LoVo (cell line): ENCODE data around the gene RASGRP3.
"Not testable (repeated sequence)": the region's sequence is repeated elsewhere in the genome, so short reads cannot be mapped to it uniquely, and the experiment has no call there.

Experiments used
- DNase-seq: peaks from one replicate; pipeline ENCODE4 v3.0.0-alpha.2; 2016; ENCODE audit warnings: low spot score

The RASGRP3 gene

GRCh38 chr2:33476131-33476792, at the start of gene RASGRP3:
Gene RASGRP3, plus strand, starts transcription at chr2:33476649. Its CDS starts 38,488 bp downstream, at chr2:33515137.
- peak; percentile 53 for DNase-seq

DNA sequence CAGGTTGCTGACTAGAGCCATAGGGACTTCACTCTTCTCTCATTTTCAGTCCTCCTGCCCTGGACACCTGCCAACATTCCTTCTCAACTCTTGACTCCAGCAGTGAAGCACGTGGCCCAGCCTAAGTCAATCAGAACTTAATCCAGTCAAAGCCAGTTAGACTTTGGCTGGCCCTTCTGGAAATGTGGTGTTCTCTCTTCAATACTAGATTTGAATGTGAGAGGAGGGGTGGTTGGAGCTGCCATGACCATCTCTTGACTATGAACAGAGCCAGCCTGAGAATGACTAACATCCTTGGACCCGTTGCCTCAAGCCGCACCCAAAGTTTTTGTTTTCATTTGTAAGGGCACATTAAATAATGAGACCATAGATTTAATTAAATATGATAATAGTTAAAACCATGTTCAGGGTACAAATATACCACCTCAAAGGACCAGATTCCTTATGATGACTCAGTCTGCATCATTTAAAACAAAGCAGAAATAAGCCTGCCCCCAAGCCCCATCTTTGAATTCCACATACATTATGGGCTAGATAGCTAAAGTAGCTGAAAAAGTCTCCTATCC, 49.7 kb upstream of the RASGRP3 start:
- DNase-seq = peak; percentile 12

DNA sequence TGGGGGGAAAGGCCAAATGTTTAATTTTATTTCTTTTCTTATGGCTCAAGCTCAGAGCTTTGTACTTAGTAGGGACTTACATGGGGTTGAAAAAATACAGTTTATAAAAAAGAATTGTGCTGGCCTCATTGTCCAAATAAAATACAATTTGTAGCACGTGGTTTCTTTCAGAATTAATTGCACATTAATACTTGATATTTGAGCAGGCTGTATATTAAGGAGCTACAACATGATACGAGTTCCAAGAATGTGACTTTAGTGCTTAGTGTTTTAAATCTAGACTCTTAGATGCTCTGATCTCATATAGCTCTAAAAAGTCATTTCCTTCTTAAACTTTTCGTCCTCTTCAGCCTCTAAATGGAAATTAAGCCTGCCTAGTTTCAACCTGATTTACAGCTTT, 46.4 kb upstream of the RASGRP3 start:
- no peak for DNase-seq

GRCh38 chr2:33430856-33431255, 45.6 kb upstream of the RASGRP3 start:
- no peak for DNase-seq

DNA sequence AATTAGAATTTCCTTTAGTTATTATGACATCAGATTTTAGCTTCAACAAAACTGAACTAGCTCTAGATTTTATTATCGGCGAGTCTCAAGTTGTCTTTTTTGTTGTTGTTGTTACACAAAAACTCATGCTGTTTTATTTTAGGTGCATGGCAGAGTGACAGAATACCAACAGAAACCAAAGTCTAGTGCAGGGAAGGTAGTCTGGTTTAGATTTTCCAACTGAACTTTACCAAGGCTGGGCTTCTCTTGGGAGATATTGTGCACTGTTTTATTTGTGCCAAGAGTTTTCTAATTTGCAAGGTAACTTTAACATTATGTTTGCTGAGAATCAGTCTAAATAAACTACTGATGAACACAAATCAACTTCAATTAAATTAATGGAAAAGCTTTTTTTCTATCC, 43.6 kb upstream of the RASGRP3 start:
- DNase-seq = no peak

GRCh38 chr2:33433279-33434235, 42.9 kb upstream of the RASGRP3 start:
- no peak for DNase-seq

DNA sequence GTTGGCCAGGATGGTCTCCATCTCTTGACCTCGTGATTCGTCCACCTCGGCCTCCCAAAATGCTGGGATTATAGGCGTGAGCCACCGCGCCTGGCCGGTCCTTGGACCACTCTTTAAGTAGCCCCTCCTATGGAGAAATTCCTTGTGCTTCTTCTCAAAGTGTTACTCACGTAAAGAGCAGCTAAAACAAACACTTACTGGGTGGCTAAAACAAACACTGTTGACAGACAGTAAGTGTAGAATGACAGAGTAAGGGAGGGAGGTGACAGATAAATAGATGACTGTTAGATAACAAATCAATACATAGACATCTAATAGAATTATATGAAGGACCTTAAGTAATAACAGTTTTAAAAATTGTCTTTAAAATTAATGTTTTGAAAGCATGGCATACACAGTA, 40.9 kb upstream of the RASGRP3 start:
- no peak for DNase-seq

GRCh38 chr2:33436083-33436482, 40.4 kb upstream of the RASGRP3 start:
- no peak for DNase-seq

GRCh38 chr2:33437297-33437696, 39.2 kb upstream of the RASGRP3 start:
- DNase-seq = no peak

DNA sequence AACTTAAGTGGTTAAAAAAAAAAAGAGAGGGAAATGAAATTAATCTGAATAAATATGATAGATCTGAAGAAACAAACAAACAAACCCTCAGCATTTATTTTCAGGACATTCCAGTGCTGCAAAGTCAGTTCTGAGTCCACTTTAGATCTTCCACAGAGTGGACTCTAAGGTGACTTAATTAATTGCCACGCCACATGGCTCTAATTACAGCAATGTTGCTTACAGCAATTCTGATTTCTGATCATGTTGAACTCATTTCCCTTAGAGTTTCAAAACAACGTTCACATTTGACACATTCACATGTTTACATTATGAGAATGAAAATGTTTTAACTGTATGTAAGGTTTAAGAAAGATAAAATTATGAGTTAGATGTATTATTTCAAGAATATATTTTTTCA, 38.6 kb upstream of the RASGRP3 start:
- no peak for DNase-seq

DNA sequence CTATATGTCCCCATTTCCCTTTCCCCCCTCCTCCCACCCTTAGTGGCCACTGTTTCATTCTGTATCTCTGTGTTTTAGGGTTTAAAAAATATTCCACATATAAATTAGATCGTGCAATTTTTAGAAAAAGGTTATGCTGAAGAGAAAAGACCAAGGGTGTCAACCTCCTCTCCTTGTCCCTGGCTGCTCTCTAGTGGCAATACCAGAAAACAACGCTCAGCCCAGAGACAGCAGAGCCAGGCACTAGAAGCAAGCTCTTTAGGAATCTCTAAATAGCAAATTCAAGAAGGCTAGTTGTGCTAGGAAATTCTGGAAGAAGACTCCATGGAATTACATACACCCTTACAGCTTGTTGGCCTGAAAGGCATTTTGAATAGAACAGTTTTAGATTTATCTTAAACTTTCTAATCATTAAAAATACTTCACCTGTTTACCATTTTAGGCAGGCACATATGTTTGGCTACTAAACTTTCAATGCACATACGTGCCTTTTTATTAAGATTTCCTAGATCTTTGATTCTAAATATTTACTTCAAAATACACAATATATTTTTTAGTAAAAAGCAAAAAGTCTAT, 35.1 kb upstream of the RASGRP3 start:
- peak; percentile 14 for DNase-seq

DNA sequence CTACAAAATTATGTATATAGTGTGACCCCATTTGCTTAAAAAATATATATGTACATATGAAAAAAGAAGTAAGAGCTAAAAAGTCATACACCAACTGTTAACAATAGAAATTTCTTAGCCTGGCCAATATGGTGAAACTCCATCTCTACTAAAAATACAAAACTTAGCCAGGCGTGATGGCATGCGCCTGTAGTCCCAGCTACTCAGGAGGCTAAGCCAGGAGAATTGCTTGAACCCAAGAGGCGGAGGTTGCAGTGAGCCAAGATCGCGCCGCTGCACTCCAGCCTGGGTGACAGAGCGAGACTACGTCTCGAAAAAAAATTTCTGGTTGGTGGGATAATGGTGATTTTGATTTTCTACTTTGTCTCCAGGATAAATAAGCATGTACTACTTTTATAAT, 34.4 kb upstream of the RASGRP3 start:
- DNase-seq = not testable (repeated sequence)

DNA sequence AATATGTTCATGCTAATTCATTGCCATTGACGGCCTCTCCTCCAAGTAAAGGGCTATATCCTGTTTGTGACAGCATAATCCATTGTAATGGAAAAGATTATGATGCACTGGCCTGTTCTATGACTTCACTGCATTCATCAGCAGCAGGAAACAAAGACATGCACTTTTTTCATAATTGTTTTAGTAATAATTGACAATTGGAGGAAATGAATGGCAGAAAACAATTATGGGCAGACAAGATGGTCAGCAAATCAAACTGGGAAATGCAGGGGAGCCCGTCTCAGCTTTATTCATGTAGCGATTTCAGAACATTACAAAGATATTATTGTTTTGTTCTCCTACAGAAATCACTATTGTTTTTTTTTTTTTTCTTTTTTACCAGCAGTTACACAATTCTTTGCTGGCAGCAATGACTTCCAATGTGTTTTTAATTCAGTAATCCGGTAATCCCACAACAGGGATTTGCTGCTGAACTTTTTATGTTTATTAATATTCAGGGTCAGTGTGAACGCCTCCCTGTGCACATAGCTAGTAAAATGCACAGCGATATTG, 33.8 kb upstream of the RASGRP3 start:
- no peak for DNase-seq

GRCh38 chr2:33443274-33443829, 33.1 kb upstream of the RASGRP3 start:
- DNase-seq = no peak

- no peak for DNase-seq
These were observed 31.5 kb upstream of the RASGRP3 start for GRCh38 chr2:33444967-33445366.

GRCh38 chr2:33448220-33448899, 28.1 kb upstream of the RASGRP3 start:
- no peak for DNase-seq

GRCh38 chr2:33451214-33451613, 25.2 kb upstream of the RASGRP3 start:
- DNase-seq = no peak

GRCh38 chr2:33451825-33452224, 24.6 kb upstream of the RASGRP3 start:
- DNase-seq = no peak

- DNase-seq = no peak
These were observed 23.9 kb upstream of the RASGRP3 start for GRCh38 chr2:33452545-33452944.

GRCh38 chr2:33453905-33454479, 22.5 kb upstream of the RASGRP3 start:
- no peak for DNase-seq
